B cell (primary cell): ENCODE data around the gene RGCC. TPM values are rescaled to one million over a fixed set of nuclear protein-coding genes. Genes with fewer than 3 reads are reported as not detected.
A peak's percentile ranks its signal among the peaks of the same experiment; 100 is the strongest.
"Not testable (repeated sequence)": the region's sequence is repeated elsewhere in the genome, so short reads cannot be mapped to it uniquely, and the experiment has no call there.

ENCODE experiments used
- ATAC-seq: fragments of 200-7000 bp; cut with Tn5 transposase; one replicate; pipeline ENCODE4 v1.10.0; 2021; ENCODE audit warnings: low read depth, mild to moderate bottlenecking, moderate number of reproducible peaks, moderate library complexity
- CTCF ChIA-PET: fragments of 350-600 bp; sonication (Branson Sonifier 250); formaldehyde crosslinking; loops from one replicate; lab custom pipeline; 2021; ENCODE audit warnings: antibody characterized with exemption, inconsistent platforms; lab: Charles Lee
- POLR2A ChIA-PET: fragments of 350-600 bp; sonication (Branson Sonifier 250); formaldehyde crosslinking; loops from one replicate; lab custom pipeline; 2021; ENCODE audit warnings: antibody characterized with exemption; lab: Charles Lee
- DNase-seq: peaks from one replicate; pipeline ENCODE4 v3.0.0; 2013
- H2AFZ ChIP-seq: 2 replicates; pipeline ENCODE4 v1.6.1; 2012; ENCODE audit warnings: mild to moderate bottlenecking, low read depth, low read length; ENCODE audit not compliant: insufficient read depth, poor library complexity, severe bottlenecking
- H3K27ac ChIP-seq, 2 donors: 1 replicate in 1 of 2; 2 replicates in 1 of 2; pipeline ENCODE4 v1.5.1; 2012 to 2013; ENCODE audit warnings: low read length in 2 of 2, mild to moderate bottlenecking in 2 of 2, moderate library complexity in 1 of 2
- H3K27me3 ChIP-seq, 4 experiments: fragments of 200-600 bp in 1 of 4; sonication (generic) in 1 of 4; replicated peaks in 1 of 4; 1 replicate in 2 of 4; 2 replicates in 2 of 4; pipeline versions ENCODE4 v1.6.1 to v1.7.0; 2013 to 2016; ENCODE audit warnings: low read length in 3 of 4, mild to moderate bottlenecking in 2 of 4, mixed read lengths in 1 of 4, moderate library complexity in 1 of 4; ENCODE audit not compliant: insufficient read depth in 4 of 4, control insufficient read depth in 3 of 4; ENCODE audit errors: control extremely low read depth in 1 of 4
- H3K36me3 ChIP-seq, 2 experiments: replicated peaks in 1 of 2; 1 replicate in 1 of 2; 2 replicates in 1 of 2; pipeline versions ENCODE4 v1.6.1 to v1.7.1; 2013; ENCODE audit warnings: low read length in 1 of 2; ENCODE audit not compliant: insufficient read depth in 2 of 2, control insufficient read depth in 1 of 2; ENCODE audit errors: control extremely low read depth in 1 of 2, extremely low read depth in 1 of 2
- H3K4me1 ChIP-seq, 2 donors: fragments of 200-600 bp in 1 of 2; sonication (generic) in 1 of 2; 1 replicate in 1 of 2; 2 replicates in 1 of 2; pipeline versions ENCODE4 v1.5.1 to v1.6.1; 2013 to 2017; ENCODE audit warnings: low read length in 2 of 2; ENCODE audit not compliant: control insufficient read depth in 2 of 2, insufficient read depth in 2 of 2
- H3K4me2 ChIP-seq: replicated peaks from 2 replicates; pipeline ENCODE3; 2012; ENCODE audit warnings: mild to moderate bottlenecking, low read depth, low read length; ENCODE audit not compliant: poor library complexity, severe bottlenecking
- H3K4me3 ChIP-seq, 5 experiments: fragments of 200-600 bp in 1 of 5; sonication (generic) in 1 of 5; 1 replicate in 3 of 5; 2 replicates in 2 of 5; pipeline versions ENCODE4 v1.5.1 to v1.7.0; 2011 to 2016; ENCODE audit warnings: low read length in 4 of 5, mild to moderate bottlenecking in 4 of 5, low read depth in 2 of 5, control low read depth in 1 of 5, moderate library complexity in 1 of 5; ENCODE audit not compliant: insufficient read depth in 1 of 5; ENCODE audit errors: control extremely low read depth in 1 of 5, extremely low read depth in 1 of 5
- H3K79me2 ChIP-seq: fragments of 200-600 bp; sonication (generic); one replicate; pipeline ENCODE4 v1.6.0; 2016; ENCODE audit warnings: low read length; ENCODE audit not compliant: control insufficient read depth, insufficient read depth
- H3K9ac ChIP-seq: fragments of 200-600 bp; sonication (generic); 2 replicates; pipeline ENCODE4 v1.6.1; 2017; ENCODE audit warnings: mild to moderate bottlenecking, low read length, moderate library complexity
- H3K9me3 ChIP-seq, 3 donors: one replicate each; pipeline versions ENCODE4 v1.6.1 to v1.7.1; 2013; ENCODE audit warnings: low read length in 2 of 3; ENCODE audit not compliant: control insufficient read depth in 2 of 3, insufficient read depth in 1 of 3; ENCODE audit errors: control extremely low read depth in 1 of 3
- H4K20me1 ChIP-seq: 2 replicates; pipeline ENCODE4 v1.6.0; 2012; ENCODE audit warnings: mild to moderate bottlenecking, low read length; ENCODE audit not compliant: insufficient read depth, control insufficient read depth, poor library complexity, severe bottlenecking
- H3K27ac Mint-ChIP-seq: one replicate; pipeline ENCODE4 v1.8.0; 2021; ENCODE audit warnings: mixed read lengths
- H3K27me3 Mint-ChIP-seq: one replicate; pipeline ENCODE4 v1.8.0; 2021; ENCODE audit warnings: mixed read lengths
- H3K4me1 Mint-ChIP-seq: one replicate; pipeline ENCODE4 v1.8.0; 2021; ENCODE audit warnings: mixed read lengths
- H3K4me3 Mint-ChIP-seq: one replicate; pipeline ENCODE4 v1.8.0; 2021; ENCODE audit warnings: mixed read lengths
- H3K9me3 Mint-ChIP-seq: one replicate; pipeline ENCODE4 v1.8.0; 2022; ENCODE audit warnings: mixed read lengths; ENCODE audit not compliant: insufficient read depth
- EZH2 ChIP-seq: IDR thresholded peaks from 2 replicates; pipeline ENCODE4 v1.6.1; 2012; ENCODE audit warnings: borderline replicate concordance, low read depth, mild to moderate bottlenecking, moderate library complexity, low read length; ENCODE audit not compliant: insufficient read depth, poor library complexity, severe bottlenecking
- WGBS: methylation state at CpG from one replicate; pipeline ENCODE4 v1.1.5; 2013; ENCODE audit warnings: missing lambda C conversion rate; ENCODE audit not compliant: insufficient coverage; 5-methylcytosine and 5-hydroxymethylcytosine counted together
- intact Hi-C: fragments of 100-400 bp; cut with micrococcal nuclease; formaldehyde crosslinking; loops from one replicate; pipeline ENCODE4 v1.10.0; 2022
- polyA plus RNA-seq: library from polyadenylated mRNA; depleted of rRNA; stranded (reverse); fragments of >200 nt; gene quantifications from 2 replicates; pipeline ENCODE4 v1.2.3, GENCODE V29; 2012
- total RNA-seq, 2 donors: library from RNA; stranded (reverse); fragments of 120-200 nt in 1 of 2; gene quantifications; 1 replicate in 1 of 2; 2 replicates in 1 of 2; pipeline versions ENCODE4 v1.2.3 to v1.2.4, GENCODE V29; 2013 to 2022
- TF ChIP-seq, protein P1 (sequence below): fragments of 200-600 bp; IDR thresholded peaks from one replicate; pipeline ENCODE4 v1.8.0; 2022; ENCODE audit warnings: antibody characterized with exemption, mild to moderate bottlenecking

Gene RGCC
- total and polyA plus RNA-seq, 2 donors (not counting 1 experiment from before 2014, with no cell fraction given), result 8.0 to 16.0 TPM

GRCh38 chr13:41428155-41428554 is 29.2 kb upstream of the RGCC start:
- Histone ChIP-seq H3K4me2 (peak overlapping the region; percentile 30), H3K4me3 (no peak overlapping the region), H3K9me3 (peaks cover 0 to 12% (median 0%) of the 10 kb centered on the region in 3 donors), H4K20me1 (no peaks in the 10 kb centered on the region), H3K27ac (no peak overlapping the region), H3K36me3 (no peaks in the 10 kb centered on the region), H2AFZ (no peak overlapping the region), H3K4me1 (peaks cover 0 to 9% of the 10 kb centered on the region in 2 donors), H3K27me3 (peaks cover 0 to 11% (median 0%) of the 10 kb centered on the region in 4 experiments), H3K79me2 (no peaks in the 10 kb centered on the region), H3K9ac (no peak overlapping the region)
- TF ChIP-seq, protein P1, sequence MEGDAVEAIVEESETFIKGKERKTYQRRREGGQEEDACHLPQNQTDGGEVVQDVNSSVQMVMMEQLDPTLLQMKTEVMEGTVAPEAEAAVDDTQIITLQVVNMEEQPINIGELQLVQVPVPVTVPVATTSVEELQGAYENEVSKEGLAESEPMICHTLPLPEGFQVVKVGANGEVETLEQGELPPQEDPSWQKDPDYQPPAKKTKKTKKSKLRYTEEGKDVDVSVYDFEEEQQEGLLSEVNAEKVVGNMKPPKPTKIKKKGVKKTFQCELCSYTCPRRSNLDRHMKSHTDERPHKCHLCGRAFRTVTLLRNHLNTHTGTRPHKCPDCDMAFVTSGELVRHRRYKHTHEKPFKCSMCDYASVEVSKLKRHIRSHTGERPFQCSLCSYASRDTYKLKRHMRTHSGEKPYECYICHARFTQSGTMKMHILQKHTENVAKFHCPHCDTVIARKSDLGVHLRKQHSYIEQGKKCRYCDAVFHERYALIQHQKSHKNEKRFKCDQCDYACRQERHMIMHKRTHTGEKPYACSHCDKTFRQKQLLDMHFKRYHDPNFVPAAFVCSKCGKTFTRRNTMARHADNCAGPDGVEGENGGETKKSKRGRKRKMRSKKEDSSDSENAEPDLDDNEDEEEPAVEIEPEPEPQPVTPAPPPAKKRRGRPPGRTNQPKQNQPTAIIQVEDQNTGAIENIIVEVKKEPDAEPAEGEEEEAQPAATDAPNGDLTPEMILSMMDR, result peak; percentile 42
- TF ChIP-seq EZH2, result no peak
- H3K27me3 Mint-ChIP-seq, result peaks cover 23% of the 10 kb centered on the region
- POLR2A ChIA-PET, result no interaction called here
- peaks cover 4% of the 10 kb centered on the region for H3K4me1 Mint-ChIP-seq
- no peaks in the 10 kb centered on the region for H3K9me3 Mint-ChIP-seq
- DNase-seq (peak; percentile 25), ATAC-seq (peak; percentile 47)
- H3K27ac Mint-ChIP-seq, result no peak overlapping the region
- CTCF ChIA-PET, result no interaction called here
- 26% methylated on average over 18 of the region's 32 CpGs for WGBS
- H3K4me3 Mint-ChIP-seq, result no peak overlapping the region
- intact Hi-C loops, result loop anchor here (1.0 kb wide), 1 partner anchor 224 kb away; no protein-coding TSS in a partner anchor

DNA sequence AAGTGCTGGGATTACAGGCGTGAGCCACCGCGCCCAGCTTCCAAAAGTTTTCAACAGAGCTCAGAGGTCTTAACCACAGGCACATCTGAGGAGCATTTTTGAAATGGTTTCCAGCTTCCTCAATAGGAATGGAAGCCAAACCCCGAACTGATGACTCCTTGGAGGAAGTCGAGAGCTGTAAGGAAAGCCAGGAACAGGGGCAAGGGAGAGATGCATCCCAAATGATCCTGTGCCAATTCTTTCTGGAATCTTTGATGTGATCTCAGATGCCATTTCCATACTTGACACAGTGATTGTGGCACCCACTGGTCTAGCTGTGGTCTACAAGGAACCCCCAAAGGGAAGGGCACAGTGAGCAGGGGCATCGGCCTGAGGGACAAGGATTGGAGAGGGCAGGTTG is 23.3 kb upstream of the RGCC start:
- intact Hi-C loops, H3K27ac Mint-ChIP-seq, H3K9ac ChIP-seq, DNase-seq, H3K27me3 ChIP-seq, H3K4me1 Mint-ChIP-seq, H3K36me3 ChIP-seq, H3K4me2 ChIP-seq, H3K4me3 ChIP-seq, H4K20me1 ChIP-seq, H2AFZ ChIP-seq, H3K9me3 Mint-ChIP-seq, H3K4me1 ChIP-seq, H3K9me3 ChIP-seq, H3K4me3 Mint-ChIP-seq, H3K79me2 ChIP-seq, H3K27ac ChIP-seq, ATAC-seq, POLR2A ChIA-PET: not testable (repeated sequence)
- H3K27me3 Mint-ChIP-seq, result peaks cover 15% of the 10 kb centered on the region
- CTCF ChIA-PET, result interaction anchor here (0.7 kb wide), 1 partner anchor 133 kb away, joined by 3 read pairs; no protein-coding TSS in a partner anchor
- WGBS, result 87% methylated on average over 3 of the region's 6 CpGs
